HEK293 (cell line): ENCODE results near the gene SPG11.

Experiments used
- BCL11B ChIP-seq: fragments of 450-650 bp; formaldehyde crosslinking; IDR thresholded peaks from 2 replicates; pipeline ENCODE4 v1.5.1; 2016; ENCODE audit warnings: low read depth, missing biosample characterization, missing genetic modification characterization
- GLIS2 ChIP-seq: fragments of 450-650 bp; formaldehyde crosslinking; IDR thresholded peaks from 2 replicates; pipeline ENCODE4 v1.5.1; 2016; ENCODE audit warnings: missing biosample characterization, missing genetic modification characterization
- HOXA7 ChIP-seq: sonication (generic); formaldehyde crosslinking; IDR thresholded peaks from 2 replicates; pipeline ENCODE4 v1.8.1; 2022; ENCODE audit warnings: missing genetic modification reagents, borderline replicate concordance
- KLF10 ChIP-seq: fragments of 450-650 bp; IDR thresholded peaks from 2 replicates; pipeline ENCODE4 v1.5.1; 2018; ENCODE audit warnings: missing biosample characterization, mild to moderate bottlenecking, missing genetic modification characterization
- SP2 ChIP-seq: fragments of 450-650 bp; formaldehyde crosslinking; IDR thresholded peaks from 2 replicates; pipeline ENCODE4 v1.5.1; 2016; ENCODE audit warnings: missing biosample characterization, missing genetic modification characterization
- SP7 ChIP-seq: fragments of 450-650 bp; formaldehyde crosslinking; IDR thresholded peaks from 2 replicates; pipeline ENCODE4 v1.5.1; 2016; ENCODE audit warnings: missing biosample characterization, missing genetic modification characterization
- ZBTB10 ChIP-seq: fragments of 450-650 bp; formaldehyde crosslinking; IDR thresholded peaks from 2 replicates; pipeline ENCODE4 v1.5.1; 2016; ENCODE audit warnings: missing biosample characterization, missing genetic modification characterization
- ZBTB17 ChIP-seq: fragments of 450-650 bp; formaldehyde crosslinking; IDR thresholded peaks from 2 replicates; pipeline ENCODE4 v1.5.1; 2016; ENCODE audit warnings: missing biosample characterization, missing genetic modification characterization
- ZFP69B ChIP-seq: fragments of 450-650 bp; formaldehyde crosslinking; IDR thresholded peaks from 2 replicates; pipeline ENCODE4 v1.5.1; 2016; ENCODE audit warnings: missing biosample characterization, missing genetic modification characterization
- ZNF121 ChIP-seq: fragments of 450-650 bp; formaldehyde crosslinking; IDR thresholded peaks from 2 replicates; pipeline ENCODE4 v1.5.1; 2016; ENCODE audit warnings: missing biosample characterization, missing genetic modification characterization
- ZNF184 ChIP-seq: fragments of 450-650 bp; IDR thresholded peaks from 2 replicates; pipeline ENCODE4 v1.5.1; 2018; ENCODE audit warnings: missing biosample characterization, mild to moderate bottlenecking, missing genetic modification characterization
- ZNF19 ChIP-seq: fragments of 450-650 bp; formaldehyde crosslinking; IDR thresholded peaks from 2 replicates; pipeline ENCODE4; 2016; ENCODE audit warnings: missing biosample characterization, missing genetic modification characterization, low read depth
- ZNF335 ChIP-seq: fragments of 450-650 bp; formaldehyde crosslinking; conservative IDR thresholded peaks from 2 replicates; pipeline ENCODE4 v1.5.1; 2016; ENCODE audit warnings: missing biosample characterization, missing genetic modification characterization
- ZNF449 ChIP-seq: fragments of 450-650 bp; formaldehyde crosslinking; IDR thresholded peaks from 2 replicates; pipeline ENCODE4 v1.5.1; 2017; ENCODE audit warnings: missing biosample characterization, mild to moderate bottlenecking, missing genetic modification characterization, moderate library complexity
- ZNF521 ChIP-seq: fragments of 450-650 bp; formaldehyde crosslinking; IDR thresholded peaks from 2 replicates; pipeline ENCODE4 v1.5.1; 2017; ENCODE audit warnings: missing biosample characterization, mild to moderate bottlenecking, missing genetic modification characterization
- ZNF830 ChIP-seq: fragments of 450-650 bp; IDR thresholded peaks from 2 replicates; pipeline ENCODE4 v1.5.0; 2018; ENCODE audit warnings: missing biosample characterization, missing genetic modification characterization, low read depth, mild to moderate bottlenecking, moderate library complexity
- ZNF843 ChIP-seq: fragments of 450-650 bp; formaldehyde crosslinking; IDR thresholded peaks from 2 replicates; pipeline ENCODE4 v1.5.1; 2016; ENCODE audit warnings: missing biosample characterization, missing genetic modification characterization
- ZSCAN4 ChIP-seq: fragments of 450-650 bp; formaldehyde crosslinking; IDR thresholded peaks from 2 replicates; pipeline ENCODE4 v1.5.1; 2017; ENCODE audit warnings: missing biosample characterization, missing genetic modification characterization
- TF ChIP-seq, protein P1 (sequence below): fragments of 450-650 bp; formaldehyde crosslinking; IDR thresholded peaks from 2 replicates; pipeline ENCODE4 v1.5.1; 2016; ENCODE audit warnings: missing biosample characterization, missing genetic modification characterization
- TF ChIP-seq, protein P2 (sequence below): fragments of 450-650 bp; formaldehyde crosslinking; IDR thresholded peaks from 2 replicates; pipeline ENCODE4 v1.5.1; 2017; ENCODE audit warnings: missing biosample characterization, missing genetic modification characterization
- TF ChIP-seq, protein P3 (sequence below): fragments of 450-650 bp; formaldehyde crosslinking; IDR thresholded peaks from 2 replicates; pipeline ENCODE4 v1.5.1; 2016; ENCODE audit warnings: missing biosample characterization, missing genetic modification characterization

The SPG11 gene

GRCh38 chr15:44536302-44536961 is 127.0 kb downstream of the SPG11 start (continued):
- TF ChIP-seq ZSCAN4 (no peak), ZNF184 (no peak), ZBTB10 (peak; percentile 75), GLIS2 (tag by site-specific recombination) (peak; percentile 90), BCL11B (no peak), ZNF521 (tag by site-specific recombination) (no peak), ZNF830 (tag by site-specific recombination) (no peak), ZNF19 (tag by site-specific recombination) (no peak), ZBTB17 (tag by site-specific recombination) (peak; percentile 55; the same call in 1 of the 2 replicates), ZNF121 (tag by site-specific recombination) (no peak), ZFP69B (peak; percentile 51), ZNF335 (peak; percentile 85), SP7 (tag by site-specific recombination) (no peak; the same call in 1 of the 2 replicates), SP2 (tag by site-specific recombination) (peak; percentile 38; the same call in 1 of the 2 replicates), ZNF449 (tag by site-specific recombination) (no peak), HOXA7 (no peak), KLF10 (0 out of 2 replicates have a peak, but pooled peaks have one; percentile 10), ZNF843 (tag by site-specific recombination) (0 out of 2 replicates have a peak, but pooled peaks have one; percentile 13)
- TF ChIP-seq, protein P1, sequence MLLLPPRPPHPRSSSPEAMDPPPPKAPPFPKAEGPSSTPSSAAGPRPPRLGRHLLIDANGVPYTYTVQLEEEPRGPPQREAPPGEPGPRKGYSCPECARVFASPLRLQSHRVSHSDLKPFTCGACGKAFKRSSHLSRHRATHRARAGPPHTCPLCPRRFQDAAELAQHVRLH = no peak
- TF ChIP-seq, protein P2, sequence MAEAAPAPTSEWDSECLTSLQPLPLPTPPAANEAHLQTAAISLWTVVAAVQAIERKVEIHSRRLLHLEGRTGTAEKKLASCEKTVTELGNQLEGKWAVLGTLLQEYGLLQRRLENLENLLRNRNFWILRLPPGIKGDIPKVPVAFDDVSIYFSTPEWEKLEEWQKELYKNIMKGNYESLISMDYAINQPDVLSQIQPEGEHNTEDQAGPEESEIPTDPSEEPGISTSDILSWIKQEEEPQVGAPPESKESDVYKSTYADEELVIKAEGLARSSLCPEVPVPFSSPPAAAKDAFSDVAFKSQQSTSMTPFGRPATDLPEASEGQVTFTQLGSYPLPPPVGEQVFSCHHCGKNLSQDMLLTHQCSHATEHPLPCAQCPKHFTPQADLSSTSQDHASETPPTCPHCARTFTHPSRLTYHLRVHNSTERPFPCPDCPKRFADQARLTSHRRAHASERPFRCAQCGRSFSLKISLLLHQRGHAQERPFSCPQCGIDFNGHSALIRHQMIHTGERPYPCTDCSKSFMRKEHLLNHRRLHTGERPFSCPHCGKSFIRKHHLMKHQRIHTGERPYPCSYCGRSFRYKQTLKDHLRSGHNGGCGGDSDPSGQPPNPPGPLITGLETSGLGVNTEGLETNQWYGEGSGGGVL = no peak; the same call in 1 of the 2 replicates
- TF ChIP-seq, protein P3, sequence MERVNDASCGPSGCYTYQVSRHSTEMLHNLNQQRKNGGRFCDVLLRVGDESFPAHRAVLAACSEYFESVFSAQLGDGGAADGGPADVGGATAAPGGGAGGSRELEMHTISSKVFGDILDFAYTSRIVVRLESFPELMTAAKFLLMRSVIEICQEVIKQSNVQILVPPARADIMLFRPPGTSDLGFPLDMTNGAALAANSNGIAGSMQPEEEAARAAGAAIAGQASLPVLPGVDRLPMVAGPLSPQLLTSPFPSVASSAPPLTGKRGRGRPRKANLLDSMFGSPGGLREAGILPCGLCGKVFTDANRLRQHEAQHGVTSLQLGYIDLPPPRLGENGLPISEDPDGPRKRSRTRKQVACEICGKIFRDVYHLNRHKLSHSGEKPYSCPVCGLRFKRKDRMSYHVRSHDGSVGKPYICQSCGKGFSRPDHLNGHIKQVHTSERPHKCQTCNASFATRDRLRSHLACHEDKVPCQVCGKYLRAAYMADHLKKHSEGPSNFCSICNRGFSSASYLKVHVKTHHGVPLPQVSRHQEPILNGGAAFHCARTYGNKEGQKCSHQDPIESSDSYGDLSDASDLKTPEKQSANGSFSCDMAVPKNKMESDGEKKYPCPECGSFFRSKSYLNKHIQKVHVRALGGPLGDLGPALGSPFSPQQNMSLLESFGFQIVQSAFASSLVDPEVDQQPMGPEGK (tag by site-specific recombination) = peak; percentile 56
